Colon (tissue), 2 donors: Measurements from ENCODE around the gene SCN3B.
"Not testable (repeated sequence)": the region's sequence is repeated elsewhere in the genome, so short reads cannot be mapped to it uniquely, and the experiment has no call there.

Source experiments
- FAIRE-seq: peaks from 2 replicates; lab custom pipeline; 2012; peaks lifted over from hg19 to GRCh38; lab: Jason Lieb, UNC
- donor health status: control.
- donor health status: control.

Gene SCN3B

GRCh38 chr11:123654566-123655081, at the start of gene SCN3B:
SCN3B (minus strand) TSS chr11:123654624; CDS start chr11:123653801, 823 bp downstream.
- no peak for FAIRE-seq

GRCh38 chr11:123702696-123703095, 48.3 kb upstream of the SCN3B start:
- no peak for FAIRE-seq

- FAIRE-seq, result no peak
Observed at GRCh38 chr11:123702139-123702538, 47.7 kb upstream of the SCN3B start.

- FAIRE-seq, result no peak
Observed at GRCh38 chr11:123700772-123701171, 46.3 kb upstream of the SCN3B start.

- FAIRE-seq, result no peak
Observed at GRCh38 chr11:123698546-123699127, 44.2 kb upstream of the SCN3B start.

- no peak for FAIRE-seq
Observed at GRCh38 chr11:123696183-123696582, 41.8 kb upstream of the SCN3B start.

GRCh38 chr11:123695231-123695630, 40.8 kb upstream of the SCN3B start:
- FAIRE-seq, result no peak

- FAIRE-seq, result no peak
Observed at GRCh38 chr11:123694551-123694950, 40.1 kb upstream of the SCN3B start.

- no peak for FAIRE-seq
Observed at GRCh38 chr11:123692961-123693360, 38.5 kb upstream of the SCN3B start.

GRCh38 chr11:123690485-123690884, 36.1 kb upstream of the SCN3B start:
- FAIRE-seq, result no peak

GRCh38 chr11:123684601-123685000, 30.2 kb upstream of the SCN3B start:
- FAIRE-seq, result no peak

- FAIRE-seq, result no peak
Observed at GRCh38 chr11:123683428-123684170, 29.2 kb upstream of the SCN3B start.

- no peak for FAIRE-seq
Observed at GRCh38 chr11:123682696-123683410, 28.4 kb upstream of the SCN3B start.

- FAIRE-seq, result no peak
Observed at GRCh38 chr11:123681030-123681429, 26.6 kb upstream of the SCN3B start.

- no peak for FAIRE-seq
Observed at GRCh38 chr11:123678246-123678645, 23.8 kb upstream of the SCN3B start.

GRCh38 chr11:123677510-123677909, 23.1 kb upstream of the SCN3B start:
- no peak for FAIRE-seq

GRCh38 chr11:123674297-123674696, 19.9 kb upstream of the SCN3B start:
- no peak for FAIRE-seq

GRCh38 chr11:123672568-123672967, 18.1 kb upstream of the SCN3B start:
- FAIRE-seq, result no peak

GRCh38 chr11:123671534-123671933, 17.1 kb upstream of the SCN3B start:
- FAIRE-seq, result no peak

GRCh38 chr11:123670081-123670480, 15.7 kb upstream of the SCN3B start:
- no peak for FAIRE-seq

GRCh38 chr11:123665306-123665705, 10.9 kb upstream of the SCN3B start:
- FAIRE-seq, result no peak

- FAIRE-seq, result not testable (repeated sequence)
Observed at GRCh38 chr11:123659965-123660364, 5.5 kb upstream of the SCN3B start.

- FAIRE-seq, result no peak
Observed at GRCh38 chr11:123659311-123659710, 4.9 kb upstream of the SCN3B start.
